A673 (cell line): Measurements from ENCODE around the gene SPAG16.

Experiments
- EZH2 ChIP-seq: fragments of 200-600 bp; sonication (generic); IDR thresholded peaks from 2 replicates; pipeline ENCODE4 v1.6.1; 2017; ENCODE audit warnings: borderline replicate concordance, low read depth, mild to moderate bottlenecking, mixed read lengths, antibody characterized with exemption, low read length; ENCODE audit not compliant: poor library complexity, severe bottlenecking
- TF ChIP-seq, protein P1 (sequence below): fragments of 300-800, 200-600 bp; sonication (generic); conservative IDR thresholded peaks from 2 replicates; pipeline ENCODE4 v1.5.1; 2017; ENCODE audit warnings: low read depth, mild to moderate bottlenecking, antibody characterized with exemption, low read length, moderate library complexity, mixed read lengths

DNA sequence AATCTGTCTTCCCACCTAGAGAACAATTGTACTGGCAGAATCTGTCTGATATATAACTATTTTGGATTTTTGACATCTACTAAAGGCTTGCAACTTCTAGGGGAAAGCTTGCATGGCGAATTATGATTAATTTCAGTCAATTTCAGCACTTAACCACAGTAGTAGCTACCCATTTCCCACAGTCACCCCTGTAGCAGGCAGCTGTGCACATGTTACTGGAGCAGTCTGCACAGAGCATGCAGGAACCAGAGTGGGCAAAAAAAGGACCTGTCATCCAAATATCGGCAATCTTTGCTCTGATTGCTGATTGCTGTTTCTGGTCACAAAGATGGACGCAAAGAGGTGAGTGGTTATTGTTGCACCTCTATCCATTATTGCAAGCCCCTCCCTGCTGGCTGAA, 473.3 kb downstream of the SPAG16 start:
- TF ChIP-seq, protein P1, sequence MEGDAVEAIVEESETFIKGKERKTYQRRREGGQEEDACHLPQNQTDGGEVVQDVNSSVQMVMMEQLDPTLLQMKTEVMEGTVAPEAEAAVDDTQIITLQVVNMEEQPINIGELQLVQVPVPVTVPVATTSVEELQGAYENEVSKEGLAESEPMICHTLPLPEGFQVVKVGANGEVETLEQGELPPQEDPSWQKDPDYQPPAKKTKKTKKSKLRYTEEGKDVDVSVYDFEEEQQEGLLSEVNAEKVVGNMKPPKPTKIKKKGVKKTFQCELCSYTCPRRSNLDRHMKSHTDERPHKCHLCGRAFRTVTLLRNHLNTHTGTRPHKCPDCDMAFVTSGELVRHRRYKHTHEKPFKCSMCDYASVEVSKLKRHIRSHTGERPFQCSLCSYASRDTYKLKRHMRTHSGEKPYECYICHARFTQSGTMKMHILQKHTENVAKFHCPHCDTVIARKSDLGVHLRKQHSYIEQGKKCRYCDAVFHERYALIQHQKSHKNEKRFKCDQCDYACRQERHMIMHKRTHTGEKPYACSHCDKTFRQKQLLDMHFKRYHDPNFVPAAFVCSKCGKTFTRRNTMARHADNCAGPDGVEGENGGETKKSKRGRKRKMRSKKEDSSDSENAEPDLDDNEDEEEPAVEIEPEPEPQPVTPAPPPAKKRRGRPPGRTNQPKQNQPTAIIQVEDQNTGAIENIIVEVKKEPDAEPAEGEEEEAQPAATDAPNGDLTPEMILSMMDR: no peak
- no peak for TF ChIP-seq EZH2
